Transverse colon (tissue), 4 donors: ENCODE results near the gene CTTN.

ENCODE experiments used
- CTCF ChIP-seq, 5 experiments: fragments of 200-600 bp in 3 of 5; fragments of 450-650 bp in 2 of 5; sonication (generic) in 3 of 5; IDR thresholded peaks; 1 replicate in 2 of 5; 2 replicates in 3 of 5; pipeline ENCODE4 v1.5.1; 2016 to 2017; ENCODE audit warnings: antibody characterized with exemption in 5 of 5, inconsistent platforms in 3 of 5, mild to moderate bottlenecking in 2 of 5, moderate library complexity in 1 of 5
- POLR2A ChIP-seq: fragments of 450-650 bp; IDR thresholded peaks from one replicate; pipeline ENCODE4 v1.6.1; 2016; ENCODE audit warnings: antibody characterized with exemption, mild to moderate bottlenecking, moderate library complexity
- POLR2AphosphoS5 ChIP-seq, 3 donors: sonication (generic); formaldehyde crosslinking; IDR thresholded peaks; one replicate each; pipeline ENCODE4 v1.6.1; 2016; ENCODE audit warnings: antibody characterized with exemption in 3 of 3

- TF ChIP-seq CTCF (IDR thresholded peaks at IDR 0.05) = no peak
- no peak for TF ChIP-seq POLR2AphosphoS5 (IDR thresholded peaks at IDR 0.05)
- no peak for TF ChIP-seq POLR2A
These were observed 79.3 kb downstream of the CTTN start for GRCh38 chr11:70477609-70478008.
